ENCODE data around the gene AIFM1.
"Not testable (repeated sequence)": the region's sequence is repeated elsewhere in the genome, so short reads cannot be mapped to it uniquely, and the experiment has no call there.

Gene AIFM1

GRCh38 chrX:130121505-130121800 is 44.2 kb downstream of the AIFM1 start:
- TF ChIP-seq CTCF (IDR thresholded peaks at IDR 0.05; ENCODE audit: low read depth, low read length, missing control alignments) = no peak
- no peak overlapping the region for H3K4me3 ChIP-seq (replicated peaks; ENCODE audit: low read depth, low read length)
- no peak for DNase-seq (ENCODE audit: extremely low read depth, low read depth)

GRCh38 chrX:130120746-130121504 is 44.7 kb downstream of the AIFM1 start:
- peak; percentile 29 for DNase-seq (ENCODE audit: extremely low read depth, low read depth)

GRCh38 chrX:130120321-130120731 is 45.3 kb downstream of the AIFM1 start:
- TF ChIP-seq CTCF (IDR thresholded peaks at IDR 0.05; ENCODE audit: low read depth, low read length, missing control alignments) = no peak
- no peak for DNase-seq (ENCODE audit: extremely low read depth, low read depth)
- peak overlapping the region; percentile 22; the same call in 1 of the 2 replicates for H3K4me3 ChIP-seq (replicated peaks; ENCODE audit: low read depth, low read length)

More at GRCh38 chrX:130120746-130121504, 44.7 kb downstream of the AIFM1 start:
- peak overlapping the region; percentile 22 for H3K4me3 ChIP-seq (replicated peaks; ENCODE audit: low read depth, low read length)
- peak; percentile 56 for TF ChIP-seq CTCF (IDR thresholded peaks at IDR 0.05; ENCODE audit: low read depth, low read length, missing control alignments)

- TF ChIP-seq CTCF (IDR thresholded peaks at IDR 0.05; ENCODE audit: low read depth, low read length, missing control alignments) = no peak
- H3K4me3 ChIP-seq (replicated peaks; ENCODE audit: low read depth, low read length) = peak overlapping the region; percentile 11; the same call in 1 of the 2 replicates
- DNase-seq (ENCODE audit: extremely low read depth, low read depth) = no peak
Observed at GRCh38 chrX:130119312-130119898, 46.2 kb downstream of the AIFM1 start.

GRCh38 chrX:130118441-130119311 is 47.0 kb downstream of the AIFM1 start:
- DNase-seq (ENCODE audit: extremely low read depth, low read depth) = peak; percentile 52
- H3K4me3 ChIP-seq (replicated peaks; ENCODE audit: low read depth, low read length) = peak overlapping the region; percentile 11; the same call in 1 of the 2 replicates
- no peak for TF ChIP-seq CTCF (IDR thresholded peaks at IDR 0.05; ENCODE audit: low read depth, low read length, missing control alignments)

GRCh38 chrX:130117166-130117565 is 48.5 kb downstream of the AIFM1 start:
- no peak for TF ChIP-seq CTCF (IDR thresholded peaks at IDR 0.05; ENCODE audit: low read depth, low read length, missing control alignments)
- no peak overlapping the region for H3K4me3 ChIP-seq (replicated peaks; ENCODE audit: low read depth, low read length)
- DNase-seq (ENCODE audit: extremely low read depth, low read depth) = no peak

GRCh38 chrX:130115119-130115885 is 50.3 kb downstream of the AIFM1 start:
- DNase-seq (ENCODE audit: extremely low read depth, low read depth); H3K4me3 ChIP-seq (replicated peaks; ENCODE audit: low read depth, low read length): not testable (repeated sequence)

Measured in HFF-Myc (cell line).